Right cardiac atrium (tissue), 5 donors: ENCODE measurements around the gene HBZ. TPM values are rescaled to one million over a fixed set of nuclear protein-coding genes. Genes with fewer than 3 reads are reported as not detected.
"Not testable (repeated sequence)": the region's sequence is repeated elsewhere in the genome, so short reads cannot be mapped to it uniquely, and the experiment has no call there.

Source experiments
- ATAC-seq, 2 donors: fragments of 200-7000 bp; cut with Tn5 transposase; one replicate each; pipeline versions ENCODE4 v1.8.0 to v1.9.1; 2020; ENCODE audit warnings: moderate library complexity in 2 of 2, mild to moderate bottlenecking in 1 of 2
- DNase-seq, 3 donors: peaks; one replicate each; pipeline ENCODE4 v3.0.0-alpha.2; 2020
- H3K27ac ChIP-seq: one replicate; pipeline ENCODE4 v1.5.1; 2013; ENCODE audit warnings: mild to moderate bottlenecking, low read length, control low read depth, moderate library complexity
- H3K27me3 ChIP-seq: one replicate; pipeline ENCODE4 v1.6.1; 2013; ENCODE audit not compliant: control insufficient read depth, insufficient read depth
- H3K4me1 ChIP-seq: one replicate; pipeline ENCODE4 v1.6.1; 2013; ENCODE audit warnings: low read length; ENCODE audit not compliant: control insufficient read depth, insufficient read depth
- H3K4me3 ChIP-seq: one replicate; pipeline ENCODE4 v1.5.1; 2013; ENCODE audit warnings: low read length, control low read depth
- H3K9me3 ChIP-seq: one replicate; pipeline ENCODE4 v1.6.1; 2013; ENCODE audit warnings: low read length; ENCODE audit not compliant: control insufficient read depth
- WGBS: extraction: QIAGEN DNeasy Blood & Tissue Kit; methylation state at CpG from one replicate; pipeline ENCODE4 v1.1.7; 2013; 5-methylcytosine and 5-hydroxymethylcytosine counted together
- intact Hi-C, 4 donors: fragments of 100-400 bp; cut with DNase I; formaldehyde crosslinking; loops; one replicate each; pipeline versions ENCODE4 v1.11.0 to v1.14.0; 2022 to 2023
- polyA plus RNA-seq: library from polyadenylated mRNA; stranded (reverse); fragments of 200-250 nt; gene quantifications from one replicate; pipeline ENCODE4 v1.2.3, GENCODE V29; 2013
- total RNA-seq, 4 donors: library from RNA; stranded (reverse); fragmentation: NEBNext Ultra II Directional; extraction: Animal tissue kit (Norgen Biotek cat#: 25700); gene quantifications; one replicate each; pipeline ENCODE4 v1.2.1, GENCODE V29; 2021
- donor health status: healthy with polysubstance abuse.
- donor health status: DM: no; HTN: yes; CAD: no.
- donor health status: DM: no; HTN: no; CAD: no.
- donor health status: DM: no; HTN: yes; CAD: no; lungs with severe emphysema.
- donor health status: DM: yes; HTN: yes; CAD: no.

The HBZ gene
- total and polyA plus RNA-seq, 5 donors: not detected

DNA sequence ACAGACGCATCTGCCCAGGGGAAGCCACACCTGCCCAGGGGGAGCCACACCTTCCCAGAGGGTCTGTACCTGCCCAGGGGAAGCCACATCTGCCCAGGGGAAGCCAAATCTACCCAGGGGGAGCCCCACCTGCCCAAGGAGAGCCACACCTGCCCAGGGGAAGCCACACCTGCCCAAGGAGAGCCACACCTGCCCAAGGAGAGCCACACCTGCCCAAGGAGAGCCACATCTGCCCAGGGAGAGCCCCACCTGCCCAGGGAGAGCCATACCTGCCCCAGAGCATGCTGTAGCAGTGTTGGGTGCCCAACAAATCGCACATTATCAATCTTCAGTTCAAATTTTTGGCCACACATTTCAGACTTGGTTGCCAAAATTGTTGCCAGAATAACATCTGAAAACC is 33.6 kb upstream of the HBZ start:
- H3K9me3 ChIP-seq: no peaks in the 10 kb centered on the region
- H3K4me1 ChIP-seq: no peaks in the 10 kb centered on the region
- no peak for DNase-seq
- no peak overlapping the region for H3K4me3 ChIP-seq
- no peaks in the 10 kb centered on the region for H3K27me3 ChIP-seq
- WGBS: 94% methylated on average over 2 of the region's 2 CpGs
- ATAC-seq: peak in 1 of 2 donors; percentile 31
- intact Hi-C loops: loop anchor here in 1 of 4 donors (5.0 kb wide), 1 partner anchor 63 kb away; the partner anchor contains the start of gene HBQ1
- H3K27ac ChIP-seq: no peak overlapping the region

DNA sequence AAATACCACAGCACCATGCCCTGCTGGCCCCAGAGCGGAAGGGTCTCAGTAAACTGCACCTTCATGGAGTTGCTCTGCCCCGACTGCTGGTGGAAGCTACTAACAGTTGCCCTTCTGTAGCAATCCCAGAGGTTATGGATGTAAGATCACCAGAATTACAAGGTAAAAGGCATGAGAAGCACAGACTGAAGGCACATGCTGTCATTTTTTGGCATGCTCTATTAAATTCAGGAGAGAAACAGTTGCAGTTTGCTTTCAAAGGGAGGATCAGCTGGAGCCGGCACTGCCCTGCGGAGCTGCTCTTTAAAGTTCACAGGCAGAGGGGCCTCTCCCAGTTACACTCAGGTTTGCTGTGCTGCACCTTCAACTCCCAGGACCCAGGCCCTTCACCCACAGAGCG is 33.1 kb upstream of the HBZ start:
- DNase-seq (no peak), ATAC-seq (no peak)
- Histone ChIP-seq H3K27ac (no peak overlapping the region), H3K27me3 (no peaks in the 10 kb centered on the region), H3K9me3 (no peaks in the 10 kb centered on the region), H3K4me3 (no peak overlapping the region), H3K4me1 (no peaks in the 10 kb centered on the region)
- intact Hi-C loops: loop anchor here in 1 of 4 donors (5.0 kb wide), 1 partner anchor 63 kb away; the partner anchor contains the start of gene HBQ1
- 91% methylated on average over 5 of the region's 5 CpGs for WGBS

- DNase-seq: no peak
- intact Hi-C loops: loop anchor here in 1 of 4 donors (5.0 kb wide), 1 partner anchor 62 kb away; the partner anchor contains the start of gene HBQ1
- WGBS: 89% methylated on average over 3 of the region's 3 CpGs
- Histone ChIP-seq H3K27me3 (no peaks in the 10 kb centered on the region), H3K27ac (no peak overlapping the region), H3K4me1 (no peaks in the 10 kb centered on the region), H3K4me3 (no peak overlapping the region), H3K9me3 (no peaks in the 10 kb centered on the region)
- ATAC-seq: no peak
Observed at GRCh38 chr16:119835-120491, 32.5 kb upstream of the HBZ start.

DNA sequence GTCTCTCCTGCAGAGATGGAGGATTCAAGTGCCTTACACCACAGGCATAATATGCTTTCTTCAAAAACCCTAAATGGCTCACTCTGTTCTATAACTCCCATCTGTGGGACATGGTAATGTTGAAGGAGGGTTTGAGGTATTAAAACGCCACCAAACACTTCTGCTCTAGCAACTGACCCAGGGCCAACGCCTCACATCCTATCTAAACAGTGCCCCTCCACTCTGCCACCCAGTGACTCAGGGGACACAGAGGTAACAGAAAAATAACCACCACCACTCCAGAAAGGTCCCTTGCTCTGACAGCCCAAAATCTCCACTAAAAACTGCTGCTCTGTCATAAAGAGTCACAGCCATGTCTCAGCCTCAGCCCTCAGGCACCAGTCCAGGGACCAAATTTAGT is 31.7 kb upstream of the HBZ start:
- H3K27ac ChIP-seq: no peak overlapping the region
- WGBS: 95% methylated on average over 2 of the region's 2 CpGs
- DNase-seq (no peak), ATAC-seq (no peak)
- H3K4me3 ChIP-seq: no peak overlapping the region
- no peaks in the 10 kb centered on the region for H3K4me1 ChIP-seq
- H3K9me3 ChIP-seq: no peaks in the 10 kb centered on the region
- intact Hi-C loops: no loop called here
- H3K27me3 ChIP-seq: no peaks in the 10 kb centered on the region

DNA sequence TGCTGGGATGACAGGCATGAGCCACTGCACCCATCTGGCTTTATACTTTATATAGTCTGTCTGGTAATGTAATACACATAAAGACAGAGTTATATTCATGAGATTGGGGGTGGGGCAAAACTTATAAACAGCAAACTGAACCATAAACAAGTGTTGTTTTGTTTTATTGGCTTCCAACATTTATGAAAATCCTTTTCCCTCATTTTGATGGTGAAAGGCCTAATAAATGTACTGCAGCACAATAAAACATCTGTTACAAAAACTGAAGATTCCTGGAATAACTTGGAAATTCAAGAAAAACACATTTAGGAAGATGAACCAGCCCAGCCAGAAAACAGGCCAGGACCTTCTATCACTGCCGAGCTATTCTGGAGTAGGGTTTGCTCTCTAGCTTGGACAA is 30.1 kb upstream of the HBZ start:
- H3K27ac ChIP-seq: no peak overlapping the region
- H3K4me3 ChIP-seq: no peak overlapping the region
- DNase-seq (no peak), ATAC-seq (no peak)
- 84% methylated on average over 1 of the region's 1 CpG for WGBS
- intact Hi-C loops: no loop called here
- no peaks in the 10 kb centered on the region for H3K27me3 ChIP-seq
- H3K4me1 ChIP-seq: no peaks in the 10 kb centered on the region
- no peaks in the 10 kb centered on the region for H3K9me3 ChIP-seq

DNA sequence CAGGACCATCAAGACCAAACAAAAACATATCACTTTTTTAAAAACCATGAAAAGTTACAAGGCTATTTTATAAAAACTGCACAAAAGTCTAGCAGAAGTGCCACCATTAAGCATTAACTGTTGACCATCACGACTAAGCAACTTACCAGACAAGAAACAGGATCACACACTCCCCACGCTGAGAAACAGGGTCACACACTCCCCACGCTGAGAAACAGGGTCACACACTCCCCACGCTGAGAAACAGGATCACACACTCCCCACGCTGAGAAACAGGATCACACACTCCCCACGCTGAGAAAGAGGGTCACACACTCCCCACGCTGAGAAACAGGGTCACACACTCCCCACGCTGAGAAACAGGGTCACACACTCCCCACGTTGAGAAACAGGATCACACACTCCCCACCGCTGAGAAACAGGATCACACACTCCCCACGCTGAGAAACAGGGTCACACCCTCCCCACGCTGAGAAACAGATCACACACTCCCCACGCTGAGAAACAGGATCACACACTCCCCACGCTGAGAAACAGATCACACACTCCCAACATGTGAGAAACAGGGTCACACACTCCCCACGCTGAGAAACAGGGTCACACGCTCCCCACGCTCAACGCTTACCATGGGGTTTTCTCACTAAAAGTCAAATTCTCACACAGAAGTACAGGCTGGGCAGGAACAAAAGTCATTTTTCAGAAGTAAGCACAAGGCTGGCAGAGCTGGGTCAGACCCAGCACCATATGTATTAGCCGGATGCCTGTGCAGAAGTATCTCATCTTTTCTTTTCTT is 28.7 kb upstream of the HBZ start:
- 86% methylated on average over 19 of the region's 19 CpGs for WGBS
- not testable (repeated sequence) for ATAC-seq

GRCh38 chr16:125011-125410 is 27.4 kb upstream of the HBZ start:
- H3K27me3 ChIP-seq: no peaks in the 10 kb centered on the region
- H3K4me3 ChIP-seq: no peak overlapping the region
- DNase-seq (no peak), ATAC-seq (no peak)
- WGBS: 85% methylated on average over 3 of the region's 3 CpGs
- intact Hi-C loops: no loop called here
- H3K27ac ChIP-seq: no peak overlapping the region
- H3K9me3 ChIP-seq: no peaks in the 10 kb centered on the region
- H3K4me1 ChIP-seq: no peaks in the 10 kb centered on the region

More for the DNA sequence above, 28.7 kb upstream of the HBZ start:
- H3K9me3 ChIP-seq, H3K27me3 ChIP-seq, H3K4me1 ChIP-seq, intact Hi-C loops, H3K4me3 ChIP-seq, H3K27ac ChIP-seq, DNase-seq: not testable (repeated sequence)

- DNase-seq (no peak), ATAC-seq (no peak)
- no peak overlapping the region for H3K4me3 ChIP-seq
- no peaks in the 10 kb centered on the region for H3K27me3 ChIP-seq
- H3K9me3 ChIP-seq: no peaks in the 10 kb centered on the region
- H3K4me1 ChIP-seq: no peaks in the 10 kb centered on the region
- 95% methylated on average over 2 of the region's 2 CpGs for WGBS
- intact Hi-C loops: no loop called here
- no peak overlapping the region for H3K27ac ChIP-seq
Observed at GRCh38 chr16:129075-129474, 23.4 kb upstream of the HBZ start.

DNA sequence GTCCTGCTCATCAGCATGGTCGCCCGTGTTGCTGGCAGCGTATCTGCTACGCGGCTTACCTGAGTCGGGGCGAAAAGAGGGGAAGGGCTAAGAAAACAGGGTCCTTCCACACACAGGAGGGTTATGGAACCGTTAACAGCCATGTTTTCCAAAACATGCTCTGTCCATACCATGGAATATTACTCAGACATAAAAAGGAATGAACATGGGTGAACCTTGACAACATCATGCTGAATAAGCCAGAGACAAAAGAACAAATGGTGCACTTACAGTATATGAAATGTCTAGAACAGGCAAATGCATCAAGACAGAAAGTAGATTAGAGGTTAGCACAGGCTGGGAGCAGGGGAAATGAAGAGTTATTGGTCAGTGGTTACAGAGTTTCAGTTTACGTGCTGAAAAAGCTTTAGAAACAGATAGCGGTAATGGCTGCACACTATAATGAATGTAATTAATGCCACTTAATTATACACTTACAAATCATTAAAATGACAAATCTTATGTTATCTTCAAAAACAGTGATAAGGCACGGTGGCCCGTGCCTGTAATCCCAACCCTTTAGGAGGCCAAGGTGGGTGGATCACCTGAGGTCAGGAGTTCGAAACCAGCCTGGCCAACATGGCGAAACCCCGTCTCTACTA is 21.8 kb upstream of the HBZ start:
- ATAC-seq: no peak
- H3K9me3 ChIP-seq: no peaks in the 10 kb centered on the region
- DNase-seq: no peak
- no peaks in the 10 kb centered on the region for H3K27me3 ChIP-seq
- H3K4me1 ChIP-seq: no peaks in the 10 kb centered on the region
- no peak overlapping the region for H3K4me3 ChIP-seq
- no peak overlapping the region for H3K27ac ChIP-seq
- WGBS: 96% methylated on average over 15 of the region's 15 CpGs
- intact Hi-C loops: no loop called here

GRCh38 chr16:132120-132519 is 20.3 kb upstream of the HBZ start:
- intact Hi-C loops: no loop called here
- no peak overlapping the region for H3K27ac ChIP-seq

DNA sequence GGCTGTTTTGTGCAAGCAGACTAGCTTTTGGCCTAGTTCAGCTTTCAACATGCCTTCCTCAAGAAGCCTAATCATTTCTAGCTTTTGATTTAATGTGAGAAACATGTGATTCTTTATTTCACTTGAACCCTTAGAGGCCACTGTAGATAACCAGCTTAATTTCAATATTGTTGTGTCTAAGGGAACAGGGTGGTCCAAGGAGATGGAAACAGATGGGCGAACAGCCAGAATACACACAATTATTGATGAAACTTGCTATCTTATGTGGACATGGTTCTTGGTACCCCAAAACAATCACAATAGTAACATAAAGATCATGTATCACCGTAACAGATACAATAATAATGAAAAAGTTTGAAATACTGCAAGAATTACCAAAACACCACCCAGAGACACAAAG is 18.7 kb upstream of the HBZ start:
- no peak for DNase-seq
- ATAC-seq: no peak
- intact Hi-C loops: no loop called here
- H3K9me3 ChIP-seq: no peaks in the 10 kb centered on the region
- 94% methylated on average over 2 of the region's 2 CpGs for WGBS
- no peaks in the 10 kb centered on the region for H3K27me3 ChIP-seq
- peaks cover 2% of the 10 kb centered on the region for H3K4me1 ChIP-seq
- no peak overlapping the region for H3K27ac ChIP-seq
- no peak overlapping the region for H3K4me3 ChIP-seq

More at GRCh38 chr16:132120-132519, 20.3 kb upstream of the HBZ start:
- no peaks in the 10 kb centered on the region for H3K27me3 ChIP-seq
- peaks cover under 1% of the 10 kb centered on the region for H3K4me1 ChIP-seq
- DNase-seq (no peak), ATAC-seq (no peak)
- WGBS: 94% methylated on average over 7 of the region's 7 CpGs
- H3K4me3 ChIP-seq: no peak overlapping the region
- H3K9me3 ChIP-seq: no peaks in the 10 kb centered on the region
